Upper lobe of left lung (tissue), 4 donors: Measurements from ENCODE around the gene RNF17.

ENCODE experiments used
- EP300 ChIP-seq, 4 donors: sonication (generic); formaldehyde crosslinking; IDR thresholded peaks; one replicate each; pipeline ENCODE4 v1.5.1; 2017; ENCODE audit warnings: antibody characterized with exemption in 4 of 4, control low read depth in 2 of 4
- POLR2A ChIP-seq, 4 donors: fragments of 450-650 bp; IDR thresholded peaks; one replicate each; pipeline ENCODE4 v1.5.1; 2016 to 2017; ENCODE audit warnings: antibody characterized with exemption in 4 of 4, mild to moderate bottlenecking in 2 of 4
- POLR2AphosphoS5 ChIP-seq, 2 donors: sonication (generic); formaldehyde crosslinking; IDR thresholded peaks; one replicate each; pipeline ENCODE4 v1.5.1; 2017; ENCODE audit warnings: antibody characterized with exemption in 2 of 2
- TF ChIP-seq, protein P1 (sequence below), 6 experiments: fragments of 450-650 bp in 4 of 6; fragments of 200-600 bp in 2 of 6; sonication (generic) in 2 of 6; IDR thresholded peaks; one replicate each; pipeline ENCODE4 v1.5.1; 2016 to 2019; ENCODE audit warnings: antibody characterized with exemption in 6 of 6

DNA sequence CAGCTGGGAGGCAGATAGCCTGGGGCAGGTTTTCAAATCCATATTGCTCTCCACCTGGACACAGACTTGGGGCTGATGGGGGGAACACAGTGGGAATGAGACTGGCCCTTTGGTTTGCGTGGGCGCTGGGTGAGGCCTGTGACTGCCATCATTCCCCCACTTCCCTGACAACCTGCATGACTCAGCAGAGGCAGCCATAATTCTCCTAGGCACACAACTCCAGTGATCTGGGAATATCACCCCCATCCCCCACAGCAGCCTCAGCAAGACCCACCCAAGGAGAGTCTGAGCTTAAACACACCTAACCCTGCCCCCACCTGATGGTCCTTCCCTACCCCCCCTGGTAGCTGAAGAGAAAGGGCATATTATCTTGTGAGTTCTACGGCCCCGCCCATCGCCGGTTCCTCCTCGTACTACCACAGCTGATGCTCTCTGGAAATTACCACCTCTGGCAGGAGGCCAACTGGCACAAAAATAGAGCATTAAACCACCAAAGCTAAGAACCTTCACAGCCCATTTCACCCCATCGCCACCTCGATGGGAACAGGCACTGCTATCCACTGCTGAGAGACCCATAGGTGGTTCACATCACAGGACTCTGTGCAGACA, 71.0 kb downstream of the RNF17 start:
- TF ChIP-seq, protein P1, sequence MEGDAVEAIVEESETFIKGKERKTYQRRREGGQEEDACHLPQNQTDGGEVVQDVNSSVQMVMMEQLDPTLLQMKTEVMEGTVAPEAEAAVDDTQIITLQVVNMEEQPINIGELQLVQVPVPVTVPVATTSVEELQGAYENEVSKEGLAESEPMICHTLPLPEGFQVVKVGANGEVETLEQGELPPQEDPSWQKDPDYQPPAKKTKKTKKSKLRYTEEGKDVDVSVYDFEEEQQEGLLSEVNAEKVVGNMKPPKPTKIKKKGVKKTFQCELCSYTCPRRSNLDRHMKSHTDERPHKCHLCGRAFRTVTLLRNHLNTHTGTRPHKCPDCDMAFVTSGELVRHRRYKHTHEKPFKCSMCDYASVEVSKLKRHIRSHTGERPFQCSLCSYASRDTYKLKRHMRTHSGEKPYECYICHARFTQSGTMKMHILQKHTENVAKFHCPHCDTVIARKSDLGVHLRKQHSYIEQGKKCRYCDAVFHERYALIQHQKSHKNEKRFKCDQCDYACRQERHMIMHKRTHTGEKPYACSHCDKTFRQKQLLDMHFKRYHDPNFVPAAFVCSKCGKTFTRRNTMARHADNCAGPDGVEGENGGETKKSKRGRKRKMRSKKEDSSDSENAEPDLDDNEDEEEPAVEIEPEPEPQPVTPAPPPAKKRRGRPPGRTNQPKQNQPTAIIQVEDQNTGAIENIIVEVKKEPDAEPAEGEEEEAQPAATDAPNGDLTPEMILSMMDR (IDR thresholded peaks at IDR 0.05), result no peak
- no peak for TF ChIP-seq POLR2AphosphoS5 (IDR thresholded peaks at IDR 0.05)
- no peak for TF ChIP-seq POLR2A (IDR thresholded peaks at IDR 0.05)
- TF ChIP-seq EP300 (IDR thresholded peaks at IDR 0.05), result no peak
